Inflammatory macrophage treated with lipopolysaccharide for 4 hours (primary cell): ENCODE measurements around the gene RETREG1.
"Not testable (repeated sequence)": the region's sequence is repeated elsewhere in the genome, so short reads cannot be mapped to it uniquely, and the experiment has no call there.

Experiments
- DNase-seq: peaks from one replicate; pipeline ENCODE4 v3.0.0-alpha.2; 2020

RETREG1 gene

DNA sequence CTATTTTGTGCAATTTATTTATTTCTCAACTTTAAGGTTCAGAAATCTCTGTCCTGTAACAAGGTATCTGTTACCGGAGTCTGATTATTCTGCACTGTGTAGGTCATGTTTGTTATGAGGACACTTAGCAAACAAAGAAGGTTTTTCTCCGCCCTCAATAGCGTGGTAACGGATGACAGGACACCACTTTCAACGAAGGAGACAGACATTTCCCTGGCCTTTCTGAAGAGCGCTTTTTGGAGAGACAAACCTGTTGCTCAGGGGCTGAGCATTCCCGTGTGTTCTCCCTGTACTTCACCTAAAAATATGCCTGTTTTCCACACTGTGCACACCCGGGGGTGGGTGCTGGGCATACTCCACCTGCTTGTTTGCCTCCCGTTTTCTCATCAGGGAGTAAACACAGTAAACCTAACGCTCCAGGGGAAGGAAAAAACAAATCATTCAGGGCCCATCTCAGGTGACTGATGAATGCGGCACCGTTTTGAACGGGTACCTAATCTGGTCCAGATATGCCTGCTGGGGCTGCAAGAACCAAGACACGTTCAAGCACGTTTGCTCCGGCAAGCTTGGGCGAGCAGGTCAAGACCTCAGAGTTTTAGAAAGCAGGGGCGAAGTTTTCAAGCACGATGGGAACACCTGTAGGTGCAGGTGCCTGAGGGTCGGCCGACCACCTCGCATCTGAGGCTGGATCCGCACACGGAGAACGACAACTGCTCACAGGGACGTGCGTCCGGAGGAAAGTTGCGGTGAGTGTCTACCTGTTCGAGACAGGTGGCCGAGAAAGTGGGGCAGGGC, 859 bp downstream of the RETREG1 start:
- DNase-seq, result no peak

DNA sequence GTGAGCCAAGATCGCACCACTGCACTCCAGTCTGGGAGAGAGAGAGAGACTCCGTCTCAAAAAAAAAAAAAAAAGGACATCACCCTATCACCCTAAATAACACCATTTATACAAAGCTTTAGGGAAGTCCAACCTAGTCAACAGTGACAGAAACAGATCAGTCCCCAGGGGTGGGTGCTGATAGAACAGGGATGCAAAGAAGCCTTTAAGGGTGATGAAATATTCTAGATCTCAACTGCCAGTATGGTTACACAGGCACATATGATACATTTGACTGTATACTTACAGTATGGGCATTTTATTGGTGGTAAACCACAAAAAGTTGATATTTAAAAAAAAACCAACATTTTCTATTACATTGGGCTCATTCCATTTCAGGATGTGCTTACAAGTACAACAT, 4.8 kb downstream of the RETREG1 start:
- DNase-seq, result no peak

DNA sequence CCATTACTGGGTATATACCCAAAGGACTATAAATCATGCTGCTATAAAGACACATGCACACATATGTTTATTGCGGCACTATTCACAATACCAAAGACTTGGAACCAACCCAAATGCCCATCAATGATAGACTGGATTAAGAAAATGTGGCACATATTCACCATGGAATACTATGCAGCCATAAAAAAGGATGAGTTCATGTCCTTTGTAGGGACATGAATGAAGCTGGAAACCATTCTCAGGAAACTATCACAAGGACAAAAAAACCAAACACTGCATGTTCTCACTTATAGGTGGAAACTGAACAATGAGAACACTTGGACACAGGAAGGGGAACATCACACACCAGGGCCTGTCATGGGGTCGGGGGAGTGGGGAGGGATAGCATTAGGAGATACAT, 5.9 kb downstream of the RETREG1 start:
- DNase-seq, result not testable (repeated sequence)

DNA sequence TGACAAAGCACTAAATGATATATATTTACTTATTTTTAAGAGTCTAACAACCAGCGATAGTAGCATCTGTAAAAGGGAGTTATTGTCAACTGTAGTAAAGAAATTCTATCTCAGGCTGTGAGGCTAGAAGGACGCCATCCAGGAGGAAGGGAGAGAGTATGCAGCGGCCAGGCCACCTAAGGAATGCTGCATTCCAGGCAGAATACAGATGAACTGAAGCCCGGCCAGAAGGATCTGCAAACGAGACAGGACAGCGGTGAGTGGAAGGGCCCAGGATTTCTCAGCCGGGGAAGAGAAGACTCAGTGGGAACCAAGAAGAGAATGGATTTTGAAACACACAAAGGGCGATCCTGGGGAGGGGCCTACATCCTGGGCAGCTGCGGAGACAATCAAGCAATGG, 7.4 kb downstream of the RETREG1 start:
- no peak for DNase-seq

DNA sequence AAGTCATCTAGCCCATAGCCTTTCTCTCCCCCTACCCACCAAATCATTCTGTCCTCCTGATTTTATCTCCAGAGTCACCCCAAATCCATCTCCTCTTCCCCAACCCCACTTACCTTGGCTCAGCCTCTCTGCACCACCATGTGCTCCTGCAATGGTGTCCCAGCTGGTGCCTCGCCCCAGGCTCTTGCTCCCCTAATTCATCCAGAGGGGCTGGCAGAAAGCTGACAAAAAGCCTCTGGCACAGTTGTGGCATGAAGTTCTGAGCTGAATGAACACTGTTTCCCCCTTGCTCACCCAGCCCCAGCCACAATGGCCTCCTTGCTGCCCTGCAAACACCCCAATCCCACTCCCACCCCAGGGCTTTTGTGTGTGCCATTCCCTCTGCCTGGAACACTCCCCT, 10.2 kb downstream of the RETREG1 start:
- no peak for DNase-seq

DNA sequence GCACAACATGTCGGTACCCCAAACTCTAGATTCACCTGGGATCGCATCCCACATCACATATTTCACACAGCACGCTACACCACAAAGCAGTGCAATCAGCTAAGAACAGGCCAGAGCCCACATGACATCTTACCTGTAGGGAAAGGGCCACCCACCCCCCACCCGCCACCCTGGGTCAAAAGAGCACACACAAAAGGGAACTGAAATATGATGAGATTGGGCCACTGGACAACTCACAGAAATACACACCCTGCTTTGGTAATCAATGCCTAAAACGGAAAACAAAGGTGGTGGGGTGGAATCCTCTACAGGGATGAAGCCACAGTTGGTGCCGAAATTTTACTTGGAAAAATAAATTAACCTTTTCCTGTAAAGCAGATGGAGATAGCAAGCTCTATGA, 13.1 kb downstream of the RETREG1 start:
- DNase-seq, result no peak

DNA sequence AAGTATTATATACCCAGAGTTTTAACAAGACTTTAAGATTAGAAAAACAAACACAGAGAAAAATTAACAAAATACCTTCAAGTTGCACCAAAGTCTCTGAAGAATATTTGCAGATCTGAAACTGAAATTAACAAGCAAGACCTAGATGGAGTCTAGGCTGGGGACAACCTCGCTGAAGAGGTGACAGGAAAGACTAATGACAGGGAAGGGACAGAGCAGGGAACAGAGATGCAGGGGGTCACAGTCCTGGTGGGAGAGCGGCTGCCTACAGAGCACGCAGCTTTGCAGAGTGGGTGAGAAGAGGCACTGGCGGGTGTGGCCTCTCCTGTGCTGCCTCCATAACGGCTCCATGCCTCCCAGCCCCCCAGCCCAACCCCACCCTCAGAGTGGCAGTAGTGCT, 13.5 kb downstream of the RETREG1 start:
- no peak for DNase-seq

DNA sequence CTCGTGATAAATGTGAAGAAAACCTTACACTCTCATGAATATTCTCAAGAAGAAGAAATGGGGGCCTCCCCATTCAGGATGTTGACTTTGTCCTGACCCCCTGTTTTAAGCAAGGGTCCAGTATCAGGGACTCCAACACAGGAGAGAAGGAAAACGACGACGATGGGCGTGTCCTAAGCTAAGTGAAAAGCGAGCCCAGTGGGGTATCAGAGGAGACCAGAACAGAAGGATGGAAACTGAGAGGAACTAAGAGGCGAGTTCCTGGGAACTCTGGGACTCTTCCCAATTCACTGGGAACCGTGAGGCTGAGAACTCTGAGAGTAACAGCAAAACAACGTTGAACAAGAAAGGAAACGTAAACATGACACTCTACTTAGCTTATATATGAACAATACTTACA, 14.6 kb downstream of the RETREG1 start:
- DNase-seq, result no peak

DNA sequence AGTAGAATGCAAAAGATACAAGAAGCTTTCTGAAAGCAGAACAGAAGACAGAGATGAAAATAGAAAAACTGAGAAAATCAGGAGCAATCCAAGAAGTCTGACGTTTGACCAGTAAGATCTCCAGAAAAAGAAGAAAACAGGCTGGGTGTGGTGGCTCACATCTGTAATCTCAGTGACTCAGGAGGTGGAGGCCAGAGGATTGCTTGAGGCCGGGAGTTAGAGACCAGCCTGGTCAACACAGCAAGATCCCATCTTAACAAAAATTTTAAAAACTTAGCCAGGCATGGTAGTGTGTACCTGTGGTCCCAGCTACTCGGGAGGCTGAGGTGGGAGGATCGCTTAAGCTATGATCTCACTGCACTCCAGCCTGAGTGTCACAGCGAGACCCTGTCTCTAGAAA, 15.9 kb downstream of the RETREG1 start:
- DNase-seq, result peak; percentile 57

DNA sequence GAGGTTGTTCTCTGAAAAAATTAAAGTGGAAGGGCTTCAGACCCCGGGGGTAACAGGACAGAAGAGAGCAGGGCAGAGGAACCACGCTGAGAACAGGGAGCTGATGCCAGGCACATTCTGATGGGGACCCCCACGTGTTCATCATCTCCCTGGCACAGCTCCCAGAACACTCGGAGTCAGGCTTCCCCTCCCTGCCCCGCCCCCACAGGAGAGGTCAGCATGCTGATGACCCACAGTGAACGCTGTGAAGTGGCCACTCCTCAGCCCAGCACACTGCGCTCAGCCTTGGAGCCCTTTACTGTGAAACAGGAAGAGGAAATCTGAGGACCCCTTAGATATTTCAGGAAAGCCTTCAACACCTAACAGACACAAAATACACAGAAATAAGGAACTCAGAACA, 16.4 kb downstream of the RETREG1 start:
- peak; percentile 66 for DNase-seq

DNA sequence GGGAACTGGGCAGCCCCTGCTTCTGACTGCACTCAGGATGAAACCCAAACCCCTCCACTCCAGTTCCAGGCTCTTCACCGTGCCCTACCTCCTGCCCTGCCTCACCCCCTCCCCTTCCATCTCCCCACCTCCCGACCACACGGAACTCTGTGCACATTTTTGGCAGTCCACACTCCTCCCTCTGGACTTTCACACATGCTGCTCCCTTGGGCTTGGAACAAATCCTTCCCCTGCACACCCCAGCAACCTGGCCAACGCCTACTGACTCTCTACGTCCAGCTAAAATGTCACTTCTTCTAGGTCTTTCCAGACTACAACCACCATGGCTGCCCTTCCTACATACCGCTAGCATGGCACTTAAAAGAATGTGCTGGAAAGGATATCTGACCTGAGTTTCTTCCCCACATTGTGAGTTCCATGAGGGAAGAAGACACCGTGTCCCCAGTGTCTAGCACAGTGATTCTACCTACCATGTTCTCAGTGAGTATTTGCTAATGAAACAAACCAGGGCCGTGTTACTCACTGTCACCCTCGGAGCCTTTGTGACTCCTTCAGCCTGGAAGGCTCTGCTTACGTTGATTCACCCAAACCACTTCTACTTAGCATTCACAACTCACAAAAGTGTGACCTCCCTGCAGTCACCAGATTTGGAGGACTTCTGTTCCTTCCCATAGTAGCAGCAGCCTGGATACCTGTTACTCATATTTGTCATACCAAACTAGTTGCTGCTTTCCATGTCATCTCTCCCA, 18.7 kb downstream of the RETREG1 start:
- DNase-seq, result no peak

DNA sequence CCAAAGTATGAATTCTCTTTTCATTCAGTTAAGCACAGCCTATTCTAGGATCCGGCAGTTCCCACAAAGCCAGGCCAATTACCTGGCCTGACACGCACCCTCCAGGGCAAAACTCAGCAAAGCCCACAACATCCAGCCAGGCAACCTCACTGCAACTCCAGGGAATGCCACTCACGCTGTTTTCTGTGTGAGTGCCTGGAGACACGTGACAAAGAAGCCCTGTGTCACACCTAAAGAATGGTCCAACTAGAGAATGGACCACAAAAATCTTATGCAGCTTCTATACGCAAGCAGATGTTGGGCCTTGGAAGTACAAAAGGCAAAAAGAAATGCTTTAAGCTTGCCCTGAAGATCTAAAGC, 20.2 kb downstream of the RETREG1 start:
- no peak for DNase-seq

DNA sequence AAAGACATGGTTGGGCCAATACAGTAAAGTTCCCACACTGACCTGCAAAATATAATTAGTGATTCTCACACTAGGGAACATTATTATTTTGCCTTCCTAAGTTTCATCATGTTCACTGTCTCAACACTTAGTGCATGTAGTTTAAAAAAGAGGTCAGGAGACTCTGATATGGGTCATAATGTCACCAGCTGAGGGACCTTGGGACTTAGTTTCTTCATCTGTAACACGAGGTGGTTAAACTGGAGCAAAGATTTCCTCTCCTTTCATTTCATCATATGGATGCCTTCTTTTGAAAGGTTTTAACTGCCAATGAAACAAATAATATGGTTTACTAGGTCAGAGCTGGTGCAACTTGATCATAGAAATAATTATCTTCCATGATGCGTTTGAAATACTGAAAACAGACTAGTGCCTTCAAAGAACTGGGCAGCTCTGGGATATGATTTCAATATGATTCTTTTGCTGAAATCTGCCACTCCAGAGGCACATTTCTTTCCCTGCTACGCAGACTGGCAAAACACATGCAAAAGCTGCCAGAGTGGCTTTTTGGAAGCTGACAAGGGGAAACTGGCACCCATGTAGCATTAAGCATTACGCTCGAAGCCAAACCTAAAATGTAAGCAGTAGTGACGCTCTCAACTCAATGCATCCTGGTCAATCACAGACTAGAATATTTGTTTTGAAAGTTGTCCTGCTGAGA, 20.8 kb downstream of the RETREG1 start:
- peak; percentile 76 for DNase-seq

DNA sequence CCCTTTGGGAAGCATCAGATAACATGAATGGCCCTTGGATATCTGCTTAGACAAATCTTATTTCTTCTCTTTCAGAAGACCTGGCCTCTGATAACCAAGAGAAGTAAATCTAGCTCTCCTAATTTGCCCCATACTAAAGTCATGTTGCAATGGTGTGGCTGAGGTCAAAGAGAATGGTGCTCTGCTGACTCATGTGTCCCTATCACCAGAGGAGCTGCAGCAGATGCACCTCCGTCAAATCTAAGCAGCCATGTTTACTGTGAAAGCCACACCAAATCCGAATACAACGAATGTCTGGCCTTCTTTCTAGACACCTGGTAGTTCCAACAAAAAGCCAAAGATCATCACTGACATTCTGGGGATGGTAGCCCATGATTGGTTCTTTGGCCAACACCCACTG, 23.2 kb downstream of the RETREG1 start:
- DNase-seq, result peak; percentile 59

DNA sequence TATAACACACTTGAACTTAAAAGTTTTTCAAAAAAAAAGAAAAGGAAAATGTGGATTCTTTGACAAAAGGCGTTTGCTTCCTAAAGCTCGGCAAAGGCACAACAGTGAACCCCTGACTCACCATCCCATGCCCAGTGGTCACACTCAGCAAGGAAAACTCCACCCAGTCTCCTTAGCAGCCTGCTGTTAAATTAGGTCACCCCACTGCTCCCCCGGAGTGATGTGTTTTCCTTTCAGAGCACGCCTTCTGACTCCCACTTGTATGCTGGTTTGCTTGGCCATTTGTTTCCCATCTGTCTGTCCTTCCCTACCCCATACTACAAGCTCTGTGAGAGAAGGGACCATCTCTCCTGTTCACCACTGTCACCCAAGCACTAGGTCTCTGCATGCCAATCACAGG, 23.8 kb downstream of the RETREG1 start:
- DNase-seq, result peak; percentile 83

DNA sequence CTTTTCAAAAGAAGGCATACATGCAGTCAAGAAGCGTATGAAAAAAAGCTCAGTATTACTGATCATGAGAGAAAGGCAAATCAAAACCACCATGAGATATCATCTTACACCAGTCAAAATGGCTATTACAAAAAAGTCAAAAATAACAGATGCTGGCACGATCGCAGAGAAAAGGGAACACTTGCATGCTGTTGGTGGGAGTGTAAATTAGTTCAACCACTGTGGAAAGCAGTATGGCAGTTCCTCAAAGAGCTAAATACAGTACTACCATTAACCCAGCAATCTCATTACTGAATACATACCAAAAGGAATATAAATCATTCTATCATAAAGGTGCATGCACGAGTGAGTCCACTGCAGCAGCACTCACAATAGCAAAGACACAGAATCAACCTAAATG, 24.5 kb downstream of the RETREG1 start:
- peak; percentile 13 for DNase-seq

DNA sequence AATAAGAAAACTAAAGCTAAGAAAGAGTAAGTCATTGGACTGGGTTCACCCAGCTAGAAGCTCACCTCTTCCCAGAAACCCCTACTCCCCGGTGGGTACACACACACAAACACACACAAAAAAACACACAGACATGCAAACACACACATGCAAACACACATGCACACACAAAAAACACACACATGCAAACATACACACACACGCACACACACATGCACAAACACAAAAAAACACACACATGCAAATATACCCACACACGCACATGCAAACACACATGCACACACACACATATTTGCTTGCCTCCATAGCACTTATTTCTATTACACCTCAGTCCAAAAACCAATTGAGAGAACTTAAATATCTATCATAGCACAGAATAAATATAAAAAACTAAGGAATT, 26.1 kb downstream of the RETREG1 start:
- DNase-seq, result no peak

DNA sequence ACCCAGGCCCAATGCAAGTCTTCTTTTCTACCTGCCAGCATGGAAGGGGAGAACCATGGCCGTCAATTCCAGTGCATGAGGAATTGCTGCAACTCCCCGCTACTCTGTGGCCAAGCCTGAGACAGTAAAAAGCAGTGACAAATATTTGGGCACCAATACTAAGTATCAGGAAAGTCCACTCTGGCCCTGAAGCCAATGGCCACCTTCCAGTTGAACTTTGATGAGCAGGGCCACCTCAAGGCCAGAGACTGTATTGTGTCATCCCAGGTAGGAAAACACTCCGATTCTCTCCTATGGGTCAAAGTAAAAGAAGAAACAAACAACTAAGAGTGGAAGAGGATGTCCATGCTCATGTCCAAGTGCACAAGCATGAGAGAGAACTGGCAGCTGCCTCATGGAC, 27.1 kb downstream of the RETREG1 start:
- no peak for DNase-seq

DNA sequence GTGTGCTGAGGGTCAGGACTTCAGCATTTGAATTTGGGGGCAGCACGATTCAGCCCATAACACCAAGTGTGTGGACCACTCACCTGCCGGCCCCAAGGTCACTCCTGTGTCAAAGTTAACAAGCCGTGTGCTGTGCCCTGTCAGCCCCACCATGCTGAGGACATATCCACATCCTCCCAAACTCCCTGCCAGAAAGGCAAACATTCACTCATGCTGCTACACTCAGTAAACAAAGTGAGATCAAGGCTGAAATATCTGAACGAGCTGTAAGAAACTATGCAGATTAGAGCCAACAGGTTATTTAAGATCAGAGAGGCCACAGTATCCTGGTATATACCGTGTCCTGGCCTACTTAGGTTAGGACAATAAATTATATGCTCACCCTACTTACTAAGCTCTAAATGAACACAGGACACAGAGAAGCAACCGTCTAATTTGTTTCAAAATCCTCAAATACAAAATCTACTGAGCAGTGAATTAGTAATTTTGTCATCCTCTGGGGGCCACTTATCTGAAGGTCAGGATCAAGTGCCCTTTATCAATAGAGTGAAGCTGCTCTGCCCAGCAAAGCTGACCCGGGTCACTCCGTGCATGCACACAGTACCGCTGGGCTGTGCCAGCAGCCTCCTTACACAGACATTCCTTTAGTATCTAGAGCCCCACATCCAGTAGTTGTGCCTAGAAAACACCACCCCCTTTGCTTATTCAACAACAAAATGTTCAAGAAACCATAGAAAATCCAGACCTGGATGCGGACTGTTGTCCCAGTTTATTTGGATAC, 28.2 kb downstream of the RETREG1 start:
- no peak for DNase-seq

DNA sequence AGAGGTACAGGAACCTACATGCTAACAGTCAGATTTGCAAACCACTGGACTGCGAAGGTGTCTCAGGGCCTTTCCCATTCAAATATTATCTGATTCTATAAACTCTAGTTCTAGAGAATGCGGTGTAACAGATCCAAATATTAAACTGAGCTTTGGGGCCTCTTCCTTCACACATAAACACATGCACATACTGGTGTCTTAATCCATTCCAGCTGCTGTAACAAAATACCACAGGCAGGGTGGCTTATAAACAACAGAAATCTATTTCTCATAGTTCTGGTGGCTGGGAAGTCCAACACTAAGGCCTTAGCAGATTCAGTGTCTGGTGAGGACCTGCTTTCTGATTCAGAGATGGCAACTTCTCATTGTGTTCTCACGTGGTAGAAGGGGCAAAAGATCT, 30.2 kb downstream of the RETREG1 start:
- no peak for DNase-seq

DNA sequence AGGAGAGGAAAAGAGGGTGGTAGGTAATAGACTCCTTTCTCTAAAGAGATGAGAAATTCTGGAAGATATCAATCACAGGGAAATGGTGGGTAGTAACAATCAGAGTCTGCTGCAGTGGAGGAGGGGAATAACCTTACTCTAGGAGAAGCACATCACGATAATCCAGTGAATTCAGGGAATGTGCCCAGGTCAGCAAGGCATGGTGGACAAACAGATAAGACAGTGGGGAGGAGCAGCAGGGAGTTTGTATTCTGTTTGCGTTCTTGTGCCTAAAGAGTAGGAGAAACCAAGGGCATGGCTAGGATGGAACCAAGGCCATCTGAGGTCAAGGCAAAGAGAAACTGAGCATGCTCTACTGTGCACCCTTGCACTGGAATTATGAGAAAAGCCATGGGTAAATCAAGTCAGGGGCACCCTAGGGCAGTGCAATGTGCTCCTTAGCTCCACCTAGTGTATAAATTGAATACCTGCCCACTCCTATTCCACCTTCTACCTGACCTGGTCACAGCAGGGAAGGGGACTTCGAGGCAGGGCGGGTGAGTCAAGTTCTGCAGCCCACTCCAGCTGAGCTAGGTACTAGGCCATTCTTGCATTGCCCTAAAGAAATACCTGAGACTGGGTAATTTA, 31.6 kb downstream of the RETREG1 start:
- DNase-seq, result no peak

DNA sequence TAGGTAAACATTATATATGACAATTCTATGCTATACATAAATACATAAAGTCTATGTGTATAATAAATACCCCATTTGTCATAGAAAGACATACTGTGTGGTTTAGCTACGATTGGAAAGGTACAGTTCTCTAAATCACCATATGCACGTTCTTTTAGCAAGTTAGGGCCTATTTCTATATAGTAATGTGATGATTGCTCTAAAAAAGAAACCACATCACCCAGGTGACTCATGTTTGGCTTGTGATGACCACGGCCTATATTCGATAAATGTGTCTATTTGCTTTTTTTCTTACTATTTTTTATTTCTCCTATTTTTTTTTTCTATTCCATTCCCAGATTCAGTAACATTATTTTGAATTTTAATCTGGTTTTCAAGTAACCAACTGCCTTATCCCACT, 34.7 kb downstream of the RETREG1 start:
- DNase-seq, result no peak

DNA sequence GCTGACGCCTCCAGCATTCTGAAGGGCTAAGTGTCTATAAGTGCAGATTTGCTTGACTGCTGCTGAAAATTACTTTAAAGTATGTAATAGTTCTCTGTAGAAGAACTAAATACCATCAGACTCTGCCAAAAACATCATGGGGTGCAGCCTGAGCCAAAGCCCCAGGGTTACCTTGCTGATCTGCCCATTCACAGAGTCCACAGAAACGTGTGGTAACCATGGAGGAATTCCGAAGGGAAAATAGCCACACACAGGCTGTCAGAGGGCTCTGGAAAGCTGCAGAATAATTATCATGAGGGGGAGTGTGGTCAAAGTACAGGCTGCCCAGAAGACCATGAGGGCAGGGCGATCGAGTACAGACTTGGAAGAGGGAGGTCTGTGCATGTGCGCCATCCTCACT, 36.4 kb downstream of the RETREG1 start:
- no peak for DNase-seq
